ENCODE results near the gene CALD1.
"Not testable (repeated sequence)": the region's sequence is repeated elsewhere in the genome, so short reads cannot be mapped to it uniquely, and the experiment has no call there.

CALD1 gene

DNA sequence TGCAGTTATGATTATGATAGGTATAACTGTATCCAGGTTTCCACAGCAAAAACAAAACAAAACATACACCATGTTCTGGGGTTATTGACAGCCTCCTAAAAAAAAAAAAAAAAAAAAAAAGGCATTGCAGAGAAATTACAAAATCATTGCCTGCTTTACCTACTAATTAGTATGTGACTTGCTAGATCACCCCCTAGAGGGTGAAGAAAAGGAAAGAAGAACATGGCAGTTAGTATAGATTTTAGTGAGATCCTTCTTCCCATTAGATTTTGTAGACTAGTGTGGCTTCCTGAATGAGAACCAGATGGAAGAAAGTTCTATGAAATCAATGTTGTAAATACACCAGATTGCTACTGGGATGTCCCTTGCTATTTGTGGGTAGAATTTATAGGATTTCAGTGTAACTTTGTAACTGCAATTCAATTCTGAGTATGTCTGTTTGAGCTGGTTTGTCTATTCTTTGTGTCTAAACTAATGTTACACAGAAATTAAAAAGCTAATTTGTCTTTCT, 182.9 kb downstream of the CALD1 start:
- DNase-seq = no peak

- no peak for DNase-seq
These were observed 183.6 kb downstream of the CALD1 start for GRCh38 chr7:134963036-134963435.

GRCh38 chr7:134966691-134967090, 187.3 kb downstream of the CALD1 start:
- no peak for DNase-seq

DNA sequence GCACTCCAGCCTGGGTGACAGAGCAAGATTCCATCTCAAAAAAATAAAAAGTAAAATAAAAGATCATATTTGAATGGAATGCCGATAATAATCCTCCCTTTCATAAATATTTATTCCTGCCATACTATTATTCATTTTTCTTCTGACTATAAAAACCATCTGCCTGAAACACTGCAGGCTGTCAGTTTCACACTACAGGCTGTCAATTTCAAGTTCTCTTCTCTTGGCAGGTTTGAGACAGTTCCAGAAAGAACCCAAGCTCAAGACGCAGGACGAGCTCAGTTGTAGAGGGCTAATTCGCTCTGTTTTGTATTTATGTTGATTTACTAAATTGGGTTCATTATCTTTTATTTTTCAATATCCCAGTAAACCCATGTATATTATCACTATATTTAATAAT, 188.7 kb downstream of the CALD1 start:
- DNase-seq = no peak

DNA sequence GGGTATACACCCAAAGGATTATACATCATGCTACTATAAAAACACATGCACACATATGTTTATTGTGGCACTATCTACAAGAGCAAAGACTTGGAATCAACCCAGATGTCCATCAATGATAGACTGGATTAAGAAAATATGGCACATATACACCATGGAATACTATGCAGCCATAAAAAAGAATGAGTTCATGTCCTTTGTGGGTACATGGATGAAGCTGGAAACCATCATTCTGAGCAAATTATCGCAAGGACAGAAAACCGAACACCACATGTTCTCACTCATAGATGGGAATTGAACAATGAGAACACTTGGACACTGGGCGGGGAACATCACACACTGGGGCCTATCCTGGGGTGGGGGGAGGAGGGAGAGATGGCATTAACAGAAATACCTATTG, 202.2 kb downstream of the CALD1 start:
- DNase-seq = not testable (repeated sequence)

GRCh38 chr7:134985894-134986362, 206.5 kb downstream of the CALD1 start:
- DNase-seq = no peak

GRCh38 chr7:134986363-134987251, 207.2 kb downstream of the CALD1 start, which contains the start of gene AGBL3:
AGBL3 (plus strand) TSS chr7:134986508; CDS start chr7:134987934, 1,426 bp downstream.
- DNase-seq = peak; percentile 69 to 92 (median 79)

GRCh38 chr7:134988161-134988560, 208.7 kb downstream of the CALD1 start:
- DNase-seq = no peak

DNA sequence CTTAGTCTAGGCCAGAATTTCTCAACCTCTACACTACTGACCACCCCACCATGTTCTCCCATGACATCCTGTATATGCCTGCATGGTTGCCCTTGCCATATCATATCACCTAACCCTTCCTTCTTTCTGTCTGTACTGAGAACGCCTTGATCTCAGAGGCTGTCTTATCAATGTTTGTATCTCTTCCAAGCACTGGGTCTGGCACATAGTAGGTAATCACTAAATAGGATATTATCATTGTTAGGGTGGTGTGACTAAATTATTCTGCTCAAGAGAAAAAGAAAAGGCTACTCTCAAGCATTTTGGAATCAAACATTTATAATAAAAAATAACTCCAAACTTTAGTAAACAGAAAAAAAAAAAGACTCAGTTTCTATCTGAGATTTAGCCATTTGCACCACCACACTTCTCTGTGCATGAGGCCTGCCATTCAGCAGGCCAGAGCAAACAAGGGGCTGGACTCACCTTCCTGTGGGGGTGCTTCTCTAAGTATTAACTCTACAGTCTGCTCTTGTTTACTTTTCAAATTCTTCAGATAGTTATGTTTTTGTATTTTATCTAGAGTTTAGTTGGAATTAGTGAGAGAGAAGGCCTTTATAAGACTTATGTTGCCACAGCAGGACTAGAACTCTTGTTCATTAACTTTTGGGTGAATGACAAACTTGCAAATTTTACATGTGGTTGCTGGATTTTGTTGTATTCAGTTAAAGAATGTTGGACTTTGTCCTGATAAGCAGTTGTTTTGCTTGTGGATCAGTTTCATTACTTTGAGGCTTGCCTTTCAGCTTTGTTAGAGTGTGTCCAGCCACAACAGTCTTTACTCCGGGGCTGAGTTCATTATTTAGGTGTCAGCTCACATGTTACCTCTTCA, 212.3 kb downstream of the CALD1 start:
- DNase-seq = no peak

DNA sequence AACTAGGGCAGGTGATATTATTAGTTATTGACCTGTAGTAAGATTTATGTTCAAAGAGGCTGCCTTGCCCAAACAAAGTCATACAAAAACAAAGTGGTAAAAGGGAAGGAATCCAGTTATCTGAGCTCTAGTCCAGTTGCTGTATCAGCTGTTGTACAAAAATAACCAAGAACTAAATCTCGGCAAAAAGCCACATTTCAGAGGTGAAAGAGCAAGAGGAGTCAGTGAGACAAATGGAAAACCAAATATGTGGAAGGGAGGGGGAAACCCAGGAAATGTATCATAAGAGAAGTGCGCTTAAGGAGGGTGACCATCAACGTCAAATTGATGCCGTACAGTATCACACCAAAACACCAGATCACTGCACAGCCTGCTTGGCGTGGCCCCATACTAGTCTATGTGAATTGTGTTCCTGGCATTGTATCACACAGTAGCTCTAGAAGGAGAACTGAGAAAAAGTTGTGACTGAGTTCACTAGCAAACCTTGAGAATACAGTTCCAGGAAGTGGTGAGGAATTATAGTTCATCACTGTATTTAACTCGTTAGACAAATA, 213.3 kb downstream of the CALD1 start:
- DNase-seq = peak in 1 of 5 donors; percentile 8

GRCh38 chr7:134993877-134994456, 214.5 kb downstream of the CALD1 start:
- no peak for DNase-seq

DNA sequence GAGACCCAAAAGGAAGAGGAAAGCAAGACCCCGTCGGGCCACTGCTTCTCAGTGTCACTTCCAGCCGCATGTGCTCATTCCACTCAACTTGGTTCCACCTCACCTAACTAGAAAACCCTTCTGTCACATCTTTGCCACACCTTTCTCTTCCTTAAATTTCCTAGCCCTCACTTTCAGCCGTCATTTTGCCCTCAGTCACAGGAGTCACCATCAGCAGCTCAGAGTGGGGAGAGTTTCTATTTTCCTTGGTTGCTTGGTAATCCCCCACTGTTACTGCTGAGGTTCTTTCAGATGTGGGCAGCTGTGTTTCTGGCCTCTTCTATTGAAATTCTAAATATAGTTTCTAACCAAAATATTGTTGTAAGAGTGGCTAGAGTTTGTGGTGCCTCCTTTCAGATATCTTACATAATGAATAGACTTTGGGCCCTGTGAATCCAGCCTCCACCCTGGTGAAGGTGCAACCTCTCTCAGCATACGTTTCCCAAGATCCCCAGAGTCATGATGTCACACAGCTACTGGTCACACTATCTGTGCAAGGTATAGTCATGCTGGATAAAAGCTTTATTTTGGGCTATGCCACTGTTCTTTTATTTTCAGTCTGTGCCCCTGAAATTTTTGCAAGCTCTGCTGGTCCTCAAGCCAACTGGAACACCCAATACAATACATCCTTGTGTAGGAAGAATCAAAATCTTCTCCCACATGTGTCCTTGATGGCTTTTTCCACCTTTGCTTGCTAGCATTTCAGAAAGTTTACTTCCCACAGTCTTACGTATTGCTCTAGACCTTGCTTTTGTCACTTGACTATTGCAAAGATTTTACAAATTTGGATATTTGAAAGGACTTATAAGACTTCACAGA, 216.0 kb downstream of the CALD1 start:
- DNase-seq = no peak

DNA sequence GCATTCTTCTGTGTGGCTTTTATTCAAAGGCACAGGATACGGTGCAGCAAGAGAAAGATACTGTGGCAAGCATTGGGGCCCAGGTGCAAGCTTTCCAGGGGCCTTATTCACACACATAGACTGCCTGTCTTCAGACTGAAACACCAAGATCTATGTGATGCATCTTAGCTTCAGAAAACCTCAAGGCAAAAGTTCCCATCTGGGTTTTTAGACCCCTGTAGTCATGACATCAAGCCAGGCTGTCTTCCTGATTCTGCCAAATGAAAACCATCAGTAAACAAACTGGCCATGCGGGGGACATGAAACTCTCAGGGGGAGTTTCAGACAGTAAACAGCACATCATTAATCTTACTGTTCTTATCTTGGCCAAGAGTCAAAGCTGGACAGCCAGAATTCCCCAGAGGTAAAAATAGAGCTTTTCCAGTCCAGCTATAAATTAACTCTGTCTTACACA, 216.7 kb downstream of the CALD1 start:
- DNase-seq = no peak

DNA sequence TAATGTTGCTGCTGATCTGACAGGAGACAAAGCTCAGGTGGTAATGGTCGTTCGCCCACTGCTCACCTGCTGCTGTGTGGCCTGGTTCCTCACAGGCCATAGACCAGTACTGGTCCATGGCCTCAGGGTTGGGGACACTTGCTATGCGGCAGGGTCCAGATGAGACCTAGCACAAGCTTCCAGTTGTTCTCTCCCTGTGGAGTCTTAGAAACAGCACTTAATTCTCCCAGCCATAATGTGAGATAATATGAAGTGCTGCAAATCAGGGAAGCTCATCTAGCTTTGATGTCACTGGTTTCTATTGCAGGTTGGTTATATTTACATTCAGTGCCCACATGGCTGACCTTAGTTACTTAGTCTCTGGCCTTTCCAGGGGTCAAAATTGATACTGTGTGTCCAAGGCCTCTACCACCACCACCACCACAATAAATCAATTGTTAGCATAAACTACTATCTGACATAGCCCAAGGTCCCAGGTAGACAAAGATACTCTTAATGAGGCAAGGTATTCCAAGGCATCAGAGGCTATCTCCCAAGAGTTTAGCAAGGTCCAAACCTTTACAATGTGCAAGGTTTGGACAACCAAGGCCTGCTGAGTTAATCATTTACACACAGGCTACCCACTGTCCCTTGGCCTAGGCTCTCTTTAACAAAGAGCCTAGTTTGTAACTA, 217.9 kb downstream of the CALD1 start:
- DNase-seq = no peak

- DNase-seq = no peak
These were observed 219.7 kb downstream of the CALD1 start for GRCh38 chr7:134999136-134999535.

- DNase-seq = no peak
These were observed 222.1 kb downstream of the CALD1 start for GRCh38 chr7:135001390-135002165.

- no peak for DNase-seq
These were observed 232.8 kb downstream of the CALD1 start for GRCh38 chr7:135012229-135012628.

All from T-helper 1 cell (primary cell).